ENCODE results near the gene SDCCAG8.

SDCCAG8 gene

DNA sequence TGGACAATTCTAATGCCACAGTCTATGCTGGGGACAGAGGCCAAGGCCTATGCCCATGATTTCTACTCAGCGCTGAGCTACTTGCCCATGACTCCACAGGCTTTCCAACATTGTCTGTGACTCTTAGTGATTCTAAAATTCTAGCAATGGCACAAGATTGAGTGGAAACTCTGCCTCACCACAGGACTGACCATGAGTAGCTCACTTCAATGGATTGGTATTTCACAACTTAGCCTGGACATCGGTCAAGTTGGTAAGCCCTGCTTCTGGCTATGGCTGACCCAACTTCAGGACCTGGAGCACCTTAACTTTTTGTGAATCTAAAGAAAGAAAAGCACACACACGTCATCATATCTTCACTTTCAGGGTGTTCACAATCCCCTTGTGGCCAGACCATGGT, 255.1 kb downstream of the SDCCAG8 start:
- DNase-seq, result no peak

DNA sequence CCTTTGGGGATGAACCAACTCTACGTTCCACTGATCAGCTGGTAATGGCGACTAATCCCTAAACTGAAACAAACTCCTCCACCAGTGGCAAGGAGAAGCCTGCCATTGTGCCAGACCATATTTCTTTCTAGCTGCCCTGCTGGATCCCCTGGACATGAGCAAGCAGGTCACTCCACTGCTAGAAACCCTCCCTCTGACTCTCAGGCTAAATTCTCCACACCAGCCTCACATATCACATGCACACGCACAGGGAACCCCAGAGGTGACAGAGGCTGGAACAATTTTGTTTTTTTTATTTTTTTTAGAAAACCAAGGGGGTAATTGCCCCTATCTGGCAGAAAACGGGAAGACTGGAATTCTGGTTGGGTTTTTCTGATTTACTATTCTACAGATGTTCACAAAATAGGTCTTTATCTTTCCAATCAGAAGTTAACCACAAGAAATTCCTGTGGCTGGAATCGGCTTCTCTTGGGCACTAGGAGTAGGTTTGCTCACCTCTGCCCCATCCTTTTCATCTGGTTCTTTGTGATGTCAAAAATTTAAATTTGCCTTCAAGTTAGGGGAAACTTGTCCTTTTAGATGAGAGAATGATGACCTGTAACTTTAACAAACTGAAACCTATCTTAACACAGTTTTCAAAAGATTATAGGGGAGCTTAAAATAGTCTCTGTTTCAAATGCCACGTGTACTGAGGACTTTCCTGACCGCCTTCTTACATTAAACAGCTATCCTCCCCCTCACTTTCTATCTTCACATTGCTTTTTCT, 258.1 kb downstream of the SDCCAG8 start:
- DNase-seq, result no peak

DNA sequence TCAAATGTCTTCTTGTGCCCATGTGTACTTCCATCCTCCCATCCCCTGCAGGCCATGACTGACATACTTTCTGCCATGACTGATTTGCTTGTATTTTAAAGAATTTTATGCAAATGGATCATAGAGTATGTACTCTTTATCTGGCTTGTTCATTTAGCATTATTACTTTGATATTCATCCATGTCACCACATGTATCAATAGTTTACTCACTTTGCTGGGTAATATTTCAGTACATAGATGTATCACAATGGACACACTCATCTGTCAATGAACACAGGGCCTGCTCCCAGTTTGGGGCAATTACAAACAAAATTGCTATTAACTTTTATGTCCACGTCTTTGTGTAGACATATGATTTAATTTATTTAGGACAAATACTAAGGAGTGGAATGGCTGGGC, 259.1 kb downstream of the SDCCAG8 start:
- DNase-seq, result no peak

DNA sequence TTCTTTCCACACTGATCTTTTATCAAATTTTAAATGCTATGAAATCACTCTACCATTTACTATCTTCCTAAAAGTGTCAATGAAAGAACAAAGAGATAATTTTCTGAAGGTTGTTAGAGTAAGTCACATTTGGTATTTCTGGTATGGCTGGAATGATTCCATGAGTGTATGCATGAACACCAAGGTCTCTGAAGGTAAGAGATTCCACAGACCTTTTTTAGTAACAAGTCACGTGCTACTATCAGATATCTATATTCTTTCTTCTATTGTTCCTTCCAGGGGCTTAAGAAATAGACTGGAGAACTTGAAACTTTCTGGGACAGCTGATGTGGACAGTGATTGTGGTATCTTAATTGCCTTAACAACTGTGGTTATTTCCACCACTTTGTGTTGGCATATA, 265.0 kb downstream of the SDCCAG8 start:
- DNase-seq, result no peak

DNA sequence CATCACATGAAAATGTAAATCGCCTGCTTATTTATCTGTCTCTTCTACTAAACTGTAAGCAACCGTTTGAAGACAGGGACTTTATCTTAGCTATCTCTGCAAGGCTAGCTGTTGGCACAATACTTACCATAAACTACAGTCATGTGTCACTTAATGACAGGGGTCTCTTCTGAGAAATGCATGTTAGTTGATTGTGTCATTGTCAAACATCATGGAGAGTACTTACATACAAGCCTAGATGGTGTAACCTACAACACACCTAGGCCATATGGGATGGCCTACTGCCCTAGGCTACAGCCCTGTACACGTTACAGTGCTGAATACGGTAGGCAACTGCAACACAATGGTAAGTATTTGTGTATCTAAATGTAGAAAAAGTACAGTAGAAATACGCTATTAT, 267.9 kb downstream of the SDCCAG8 start:
- DNase-seq, result no peak

DNA sequence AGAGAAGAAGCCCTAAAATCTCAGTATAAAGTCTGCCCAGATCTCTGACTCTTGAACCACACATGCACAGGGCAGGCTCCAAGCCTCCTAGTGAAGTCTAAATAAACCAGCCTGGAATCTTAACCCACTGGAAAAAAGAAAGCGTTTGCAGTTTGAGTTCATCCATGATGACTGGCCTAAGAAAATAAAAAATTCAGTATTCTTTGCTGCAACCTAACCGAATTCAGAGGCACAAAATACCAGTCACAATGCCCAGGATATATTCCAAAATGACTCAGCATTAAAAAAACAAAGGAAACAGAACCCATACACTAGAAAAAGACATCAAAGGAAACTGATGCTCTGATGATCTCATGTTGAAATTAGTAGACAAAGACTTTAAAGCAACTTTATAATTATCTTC, 269.2 kb downstream of the SDCCAG8 start:
- DNase-seq, result no peak

DNA sequence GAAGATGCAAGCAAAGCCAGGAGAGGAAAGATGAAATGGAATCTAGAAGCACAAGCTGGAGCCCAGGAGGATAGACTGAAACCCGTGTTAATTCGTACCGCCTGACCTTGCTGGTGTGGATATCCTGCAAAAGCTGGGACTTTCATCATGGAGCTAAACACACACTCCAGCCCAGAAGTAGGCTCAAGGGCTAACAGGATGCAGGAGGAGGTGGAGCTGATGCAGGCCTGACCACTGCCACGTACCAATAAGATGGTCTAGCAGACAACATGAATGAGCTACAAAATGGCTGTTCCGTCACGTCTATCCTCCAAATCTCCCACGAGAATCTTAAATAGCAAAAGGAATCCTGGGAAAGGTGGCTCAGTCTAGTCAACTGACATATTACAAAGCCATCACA, 270.3 kb downstream of the SDCCAG8 start:
- no peak for DNase-seq

DNA sequence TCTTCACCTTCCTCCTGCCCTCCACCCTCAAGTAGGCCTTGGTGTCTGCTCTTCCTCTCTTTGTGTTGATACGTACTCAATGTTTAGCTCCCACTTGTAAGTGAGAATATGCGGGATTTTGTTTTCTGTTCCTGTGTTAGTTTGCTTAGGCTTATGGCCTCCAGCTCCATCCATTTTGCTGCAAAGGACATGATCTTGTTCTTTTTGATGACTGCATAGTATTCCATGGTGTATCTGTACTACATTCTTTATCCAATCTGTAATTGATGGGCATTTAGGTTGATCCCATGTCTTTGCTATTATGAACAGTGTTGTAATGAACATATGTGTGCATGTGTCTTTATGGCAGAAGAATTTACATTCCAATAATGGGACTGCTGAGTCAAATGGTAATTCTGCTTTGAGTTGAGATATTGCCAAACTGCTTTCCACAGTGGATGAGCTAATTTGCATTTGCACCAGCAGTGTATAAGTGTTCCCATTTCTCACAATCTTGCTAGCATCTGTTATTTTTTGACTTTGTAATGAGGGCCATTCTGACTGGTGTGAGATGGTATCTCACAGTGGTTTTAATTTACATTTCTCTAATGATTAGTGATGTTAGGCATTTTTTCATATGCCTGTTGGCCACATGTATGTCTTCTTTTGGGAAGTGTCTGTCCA, 272.7 kb downstream of the SDCCAG8 start:
- no peak for DNase-seq

DNA sequence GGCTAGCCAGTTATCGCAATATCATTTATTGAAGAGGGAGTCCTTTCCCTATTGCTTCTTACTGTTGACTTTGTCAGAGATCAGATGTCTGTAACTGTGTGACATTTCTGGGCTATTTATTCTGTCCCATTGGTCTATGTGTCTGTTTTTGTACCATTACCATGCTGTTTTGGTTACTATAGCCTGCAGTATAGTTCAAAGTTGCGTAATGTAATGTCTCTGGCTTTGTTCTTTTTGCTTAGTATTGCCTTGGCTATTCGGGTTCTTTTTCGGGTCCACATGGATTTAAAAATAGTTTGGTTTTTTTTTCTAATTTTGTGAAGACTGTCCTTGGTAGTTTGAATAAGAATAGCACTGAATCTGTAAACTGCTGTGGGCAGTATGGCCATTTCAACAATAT, 273.7 kb downstream of the SDCCAG8 start:
- DNase-seq, result no peak

DNA sequence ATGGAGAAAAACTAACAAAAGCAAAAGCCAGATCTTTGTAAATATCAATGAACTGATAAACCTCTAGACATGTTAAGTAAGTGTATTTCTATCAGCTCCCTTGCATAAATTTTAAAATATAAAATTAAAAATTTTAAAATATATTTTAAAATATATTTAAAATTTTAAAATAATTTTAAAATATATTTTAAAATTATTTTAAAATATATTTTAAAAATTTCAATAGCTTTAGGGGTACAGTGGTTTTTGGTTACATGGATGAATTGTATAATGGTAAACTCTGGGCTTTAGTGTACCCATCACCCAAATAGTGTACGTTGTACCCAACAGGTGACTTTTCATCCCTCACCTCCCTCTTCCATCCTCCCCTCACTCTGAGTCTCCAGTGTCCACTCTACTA, 279.2 kb downstream of the SDCCAG8 start:
- no peak for DNase-seq

DNA sequence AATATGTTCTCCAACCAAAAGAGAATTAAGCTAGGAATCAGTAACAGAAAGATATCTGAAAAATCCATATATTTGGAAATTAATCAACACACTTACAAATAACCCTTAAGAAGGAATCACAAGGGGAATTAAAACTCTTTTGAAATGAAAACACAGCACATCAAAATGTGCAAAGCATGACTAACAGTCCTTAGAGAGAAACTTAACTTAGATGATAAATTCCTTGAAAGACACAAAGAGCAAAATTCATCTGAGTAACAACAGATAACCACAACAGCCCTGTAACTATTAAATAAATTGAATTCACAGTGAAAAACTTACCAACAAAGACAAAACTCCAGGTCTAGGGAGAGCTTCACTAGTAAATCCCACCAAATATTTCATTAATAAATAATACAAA, 283.8 kb downstream of the SDCCAG8 start:
- DNase-seq, result no peak

DNA sequence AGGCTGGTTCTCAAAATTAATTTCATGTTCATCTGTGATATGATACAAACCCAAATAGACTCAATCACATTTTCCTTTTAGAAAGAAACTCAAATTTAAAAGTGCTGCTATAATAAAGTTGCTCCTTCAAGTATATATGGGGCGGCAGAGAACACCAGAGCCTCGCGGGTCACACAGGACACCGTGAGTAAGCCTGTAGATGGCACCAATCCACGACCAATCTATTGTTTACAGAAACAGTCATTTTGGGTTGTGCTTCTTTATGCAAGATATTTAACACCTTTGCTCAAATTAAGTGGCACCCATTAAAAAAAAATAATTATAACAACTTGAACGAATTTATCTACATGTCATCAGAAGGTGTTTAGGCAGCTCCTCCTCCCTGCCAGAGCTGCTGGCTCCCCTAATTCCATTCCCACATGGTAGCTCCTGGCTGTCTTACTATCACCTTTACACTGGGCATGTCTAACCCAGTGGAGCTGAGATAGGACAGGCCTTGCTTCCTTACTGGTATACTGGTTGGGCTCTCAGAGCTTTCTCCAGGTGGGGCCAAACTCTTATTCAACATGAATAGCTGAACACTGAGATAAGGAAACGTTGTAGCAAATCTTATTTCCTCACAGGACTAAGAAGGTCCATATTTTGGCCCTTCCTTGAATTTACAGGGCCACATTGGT, 287.0 kb downstream of the SDCCAG8 start:
- DNase-seq, result no peak

DNA sequence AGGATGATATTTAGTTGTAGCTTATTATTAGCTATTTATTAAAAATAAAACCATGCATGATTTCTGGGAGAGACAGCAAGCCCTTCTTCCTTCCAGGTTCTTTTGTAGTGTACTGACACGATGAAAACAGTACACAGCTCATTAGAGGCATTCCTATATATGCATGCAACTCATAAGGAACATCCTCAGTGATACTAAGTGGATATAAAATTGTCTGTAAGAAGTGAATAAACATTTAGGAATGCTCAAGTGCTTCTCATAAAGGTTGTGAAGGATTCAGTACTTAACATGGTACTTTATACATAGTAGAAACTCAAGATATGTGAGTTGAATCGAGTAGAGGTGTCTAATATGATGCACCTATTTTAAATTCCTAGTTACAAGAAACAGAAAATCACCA, 287.7 kb downstream of the SDCCAG8 start:
- no peak for DNase-seq

DNA sequence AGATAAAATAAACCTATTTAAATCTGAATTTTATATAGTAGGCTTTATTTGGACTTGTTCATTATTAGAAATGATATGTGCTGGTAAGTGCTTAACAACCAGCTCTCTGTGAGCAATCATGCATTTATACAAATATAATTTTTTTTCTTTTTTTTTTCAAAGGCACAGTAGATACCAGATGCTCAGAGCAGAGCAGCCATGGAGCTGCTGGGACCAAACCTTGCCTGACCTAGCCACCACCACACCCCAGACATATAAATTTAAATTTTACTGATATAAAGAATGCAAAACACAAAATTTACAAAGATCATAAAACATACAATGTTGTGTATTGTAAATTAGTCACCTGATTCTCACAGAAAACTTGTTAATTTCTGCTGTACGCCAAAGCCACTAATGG, 290.6 kb downstream of the SDCCAG8 start:
- no peak for DNase-seq

DNA sequence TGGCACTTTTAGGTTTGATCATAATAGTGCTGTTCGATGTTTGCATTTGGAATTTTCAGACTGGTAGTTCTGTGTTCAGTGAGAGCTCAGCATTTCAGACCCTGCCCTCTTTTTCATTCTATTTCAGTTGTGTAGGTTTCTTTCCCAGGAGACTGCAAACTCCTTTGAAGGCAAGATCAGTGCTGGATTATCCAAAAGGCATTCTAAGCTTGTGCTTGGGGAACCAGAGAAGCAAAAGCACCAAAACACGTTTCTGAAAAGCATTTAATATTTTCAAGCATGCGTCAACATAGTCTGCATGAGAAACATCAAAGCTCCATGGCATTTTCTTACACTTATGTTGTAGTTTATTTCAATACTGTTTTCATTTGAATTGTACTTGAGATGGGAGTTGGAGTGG, 292.1 kb downstream of the SDCCAG8 start:
- no peak for DNase-seq

DNA sequence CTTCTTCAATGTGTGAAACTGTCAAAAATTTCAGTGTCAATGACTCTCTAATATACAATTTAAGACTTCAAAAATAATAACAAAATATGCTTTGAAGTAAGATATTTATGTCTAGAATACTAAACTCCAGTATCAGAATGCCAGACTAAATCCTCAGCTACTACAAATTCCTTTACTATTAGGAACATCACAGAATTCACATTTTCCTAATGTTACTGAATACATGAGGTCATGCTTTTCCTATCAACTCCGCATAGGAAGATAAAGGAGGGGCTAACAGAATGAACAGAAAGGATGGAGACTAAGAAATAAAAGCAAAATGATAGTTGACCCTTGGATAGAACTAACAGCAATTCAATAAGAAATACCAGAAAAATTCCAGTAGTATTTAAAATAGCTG, 292.7 kb downstream of the SDCCAG8 start:
- DNase-seq, result no peak

DNA sequence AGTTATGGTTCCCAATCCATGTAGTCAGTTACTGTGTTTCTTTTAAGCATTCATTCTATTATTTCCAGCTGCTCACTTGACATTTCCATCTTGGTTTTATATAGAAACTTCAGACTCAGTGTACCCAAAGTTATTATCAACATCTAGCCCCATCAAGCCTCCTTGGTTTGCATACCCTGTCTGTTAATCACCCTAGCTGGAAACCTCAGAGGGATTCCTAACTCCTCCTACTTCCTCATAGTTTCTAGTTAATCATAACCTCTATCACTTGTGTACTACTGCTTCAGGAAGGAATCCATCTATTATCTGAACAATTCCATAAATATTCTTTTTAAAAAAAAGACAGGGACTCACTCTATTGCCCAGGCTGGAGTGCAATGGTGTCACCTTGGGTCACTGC, 293.3 kb downstream of the SDCCAG8 start:
- DNase-seq, result no peak
